ENCODE results near the gene XPNPEP1. TPM values are rescaled to one million over a fixed set of nuclear protein-coding genes. Genes with fewer than 3 reads are reported as not detected.

Gene XPNPEP1
- total RNA-seq, 2 donors from 2014 or later, result 41.2 to 45.2 TPM

DNA sequence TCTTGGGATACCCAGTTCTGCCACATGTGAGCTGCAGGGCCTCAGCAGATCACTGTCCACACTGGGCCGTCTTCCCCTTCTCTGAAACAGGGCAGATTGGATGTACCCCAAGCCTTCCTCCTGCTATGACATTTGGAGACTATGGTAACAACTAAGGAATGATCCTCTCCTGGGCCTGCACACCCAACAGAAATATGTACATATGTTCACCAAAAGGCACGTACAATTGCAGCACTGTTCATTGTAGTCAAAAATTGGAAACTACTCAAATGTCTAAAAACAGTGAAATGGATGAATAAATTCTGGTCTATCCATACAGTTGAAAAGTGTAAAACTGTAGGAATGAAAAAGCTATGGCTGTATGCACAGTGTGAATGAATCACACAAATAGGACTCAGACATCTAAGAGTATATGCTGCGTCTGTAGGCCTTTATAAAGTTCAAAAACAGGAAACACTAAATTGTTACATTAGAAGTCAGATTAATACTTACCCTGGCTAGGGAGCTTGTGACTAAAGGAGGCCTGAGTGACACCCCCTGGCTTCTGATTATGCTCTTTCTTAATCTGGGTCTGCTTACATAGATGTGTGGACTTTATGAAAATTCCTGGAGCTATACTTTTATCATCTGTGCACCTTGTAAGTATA lies 16.1 kb upstream of the XPNPEP1 start:
- no peak for DNase-seq (ENCODE audit: low spot score)
- H3K36me3 ChIP-seq, result no peaks in the 10 kb centered on the region
- TF ChIP-seq, protein P1, sequence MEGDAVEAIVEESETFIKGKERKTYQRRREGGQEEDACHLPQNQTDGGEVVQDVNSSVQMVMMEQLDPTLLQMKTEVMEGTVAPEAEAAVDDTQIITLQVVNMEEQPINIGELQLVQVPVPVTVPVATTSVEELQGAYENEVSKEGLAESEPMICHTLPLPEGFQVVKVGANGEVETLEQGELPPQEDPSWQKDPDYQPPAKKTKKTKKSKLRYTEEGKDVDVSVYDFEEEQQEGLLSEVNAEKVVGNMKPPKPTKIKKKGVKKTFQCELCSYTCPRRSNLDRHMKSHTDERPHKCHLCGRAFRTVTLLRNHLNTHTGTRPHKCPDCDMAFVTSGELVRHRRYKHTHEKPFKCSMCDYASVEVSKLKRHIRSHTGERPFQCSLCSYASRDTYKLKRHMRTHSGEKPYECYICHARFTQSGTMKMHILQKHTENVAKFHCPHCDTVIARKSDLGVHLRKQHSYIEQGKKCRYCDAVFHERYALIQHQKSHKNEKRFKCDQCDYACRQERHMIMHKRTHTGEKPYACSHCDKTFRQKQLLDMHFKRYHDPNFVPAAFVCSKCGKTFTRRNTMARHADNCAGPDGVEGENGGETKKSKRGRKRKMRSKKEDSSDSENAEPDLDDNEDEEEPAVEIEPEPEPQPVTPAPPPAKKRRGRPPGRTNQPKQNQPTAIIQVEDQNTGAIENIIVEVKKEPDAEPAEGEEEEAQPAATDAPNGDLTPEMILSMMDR (IDR thresholded peaks at IDR 0.05), result no peak
- H3K4me1 ChIP-seq, result peaks cover 0 to 15% of the 10 kb centered on the region in 2 donors
- no peaks in the 10 kb centered on the region for H3K27me3 ChIP-seq
- H3K4me3 ChIP-seq, result no peak overlapping the region
- H3K27ac ChIP-seq, result no peak overlapping the region
- no peaks in the 10 kb centered on the region for H3K9me3 ChIP-seq

- Histone ChIP-seq H3K4me1 (peaks cover 0 to 24% of the 10 kb centered on the region in 2 donors), H3K4me3 (no peak overlapping the region), H3K27me3 (no peaks in the 10 kb centered on the region), H3K27ac (no peak overlapping the region), H3K9me3 (no peaks in the 10 kb centered on the region), H3K36me3 (no peaks in the 10 kb centered on the region)
- no peak for DNase-seq (ENCODE audit: low spot score)
- TF ChIP-seq, protein P1 (IDR thresholded peaks at IDR 0.05), result no peak
Measured at GRCh38 chr10:109937460-109938065, 14.3 kb upstream of the XPNPEP1 start.

- no peak overlapping the region for H3K4me3 ChIP-seq
- TF ChIP-seq, protein P1 (IDR thresholded peaks at IDR 0.05), result no peak
- H3K27ac ChIP-seq, result peak overlapping the region; percentile 41 to 61
- no peaks in the 10 kb centered on the region for H3K36me3 ChIP-seq
- no peak for DNase-seq (ENCODE audit: low spot score)
- no peaks in the 10 kb centered on the region for H3K9me3 ChIP-seq
- H3K4me1 ChIP-seq, result peaks cover 0 to 24% of the 10 kb centered on the region in 2 donors
- no peaks in the 10 kb centered on the region for H3K27me3 ChIP-seq
Measured at GRCh38 chr10:109934958-109935793, 11.9 kb upstream of the XPNPEP1 start.

DNA sequence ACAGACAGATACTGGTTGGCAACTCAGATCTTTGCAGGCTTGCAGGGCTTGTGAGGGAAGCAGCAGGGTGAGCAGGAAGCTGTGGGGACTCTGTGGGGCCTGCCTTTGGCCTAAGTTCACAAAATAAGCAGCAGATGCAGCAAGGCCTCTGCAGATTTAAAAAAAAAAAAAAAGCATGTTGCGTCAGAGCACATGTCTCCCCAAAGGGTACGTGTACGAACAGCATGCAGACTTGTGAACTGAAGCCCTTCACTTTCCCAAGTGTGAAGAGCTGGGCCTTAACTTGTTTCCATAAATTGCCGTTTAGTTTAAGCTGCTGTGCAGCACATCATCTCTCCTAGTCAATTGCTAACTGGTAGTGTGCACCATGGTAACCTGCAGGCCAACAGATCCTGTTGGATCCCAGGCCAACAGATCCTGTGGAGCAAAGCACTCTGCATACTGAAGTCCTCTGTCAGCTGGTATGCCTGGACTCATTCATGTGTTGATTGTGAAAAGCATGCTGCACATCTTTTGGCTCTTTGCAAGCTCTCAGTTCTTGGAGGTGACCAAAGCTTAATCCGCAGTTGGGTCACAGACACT lies 10.8 kb upstream of the XPNPEP1 start:
- peaks cover 0 to 24% of the 10 kb centered on the region in 2 donors for H3K4me1 ChIP-seq
- DNase-seq (ENCODE audit: low spot score), result no peak
- no peak overlapping the region for H3K4me3 ChIP-seq
- TF ChIP-seq, protein P1 (IDR thresholded peaks at IDR 0.05), result no peak
- no peaks in the 10 kb centered on the region for H3K27me3 ChIP-seq
- no peaks in the 10 kb centered on the region for H3K36me3 ChIP-seq
- H3K27ac ChIP-seq, result no peak overlapping the region
- H3K9me3 ChIP-seq, result no peaks in the 10 kb centered on the region

GRCh38 chr10:109932968-109933367 lies 9.7 kb upstream of the XPNPEP1 start:
- no peaks in the 10 kb centered on the region for H3K36me3 ChIP-seq
- no peak overlapping the region for H3K4me3 ChIP-seq
- H3K9me3 ChIP-seq, result no peaks in the 10 kb centered on the region
- no peak overlapping the region for H3K27ac ChIP-seq
- peaks cover 0 to 27% of the 10 kb centered on the region in 2 donors for H3K4me1 ChIP-seq
- no peaks in the 10 kb centered on the region for H3K27me3 ChIP-seq
- TF ChIP-seq, protein P1 (IDR thresholded peaks at IDR 0.05), result no peak
- DNase-seq (ENCODE audit: low spot score), result no peak

Measured in right atrium auricular region (tissue), 2 donors.